HG03354 (cell line): ENCODE measurements around the gene SPTLC2.
A peak's percentile ranks its signal among the peaks of the same experiment; 100 is the strongest.

Experiments
- ATAC-seq: cut with Tn5 transposase; IDR thresholded peaks from one replicate; pipeline ENCODE4 v1.9.1; 2021; ENCODE audit warnings: mild to moderate bottlenecking; ENCODE audit not compliant: unreplicated experiment, poor library complexity, severe bottlenecking

The SPTLC2 gene

DNA sequence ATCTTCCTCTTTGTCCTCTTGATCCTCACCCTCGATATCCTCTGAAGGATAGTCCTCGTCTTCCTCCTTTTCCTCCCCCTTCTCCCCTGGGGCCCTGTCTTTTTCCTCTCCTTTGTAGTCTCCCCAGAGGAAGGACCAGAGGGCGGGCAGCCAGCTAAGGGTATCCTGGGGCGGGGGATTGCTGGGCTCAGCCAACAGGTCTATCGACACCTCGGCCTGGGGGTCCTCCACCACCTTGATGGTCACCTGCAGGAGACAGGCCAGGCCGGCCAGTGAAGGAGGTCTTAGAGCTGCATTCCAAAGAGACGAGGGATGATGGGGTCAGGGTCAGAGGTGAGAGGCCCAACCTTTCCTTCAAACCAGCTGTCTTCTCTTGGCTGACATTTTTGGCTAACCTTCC, 134.0 kb downstream of the SPTLC2 start:
- ATAC-seq, result no peak

DNA sequence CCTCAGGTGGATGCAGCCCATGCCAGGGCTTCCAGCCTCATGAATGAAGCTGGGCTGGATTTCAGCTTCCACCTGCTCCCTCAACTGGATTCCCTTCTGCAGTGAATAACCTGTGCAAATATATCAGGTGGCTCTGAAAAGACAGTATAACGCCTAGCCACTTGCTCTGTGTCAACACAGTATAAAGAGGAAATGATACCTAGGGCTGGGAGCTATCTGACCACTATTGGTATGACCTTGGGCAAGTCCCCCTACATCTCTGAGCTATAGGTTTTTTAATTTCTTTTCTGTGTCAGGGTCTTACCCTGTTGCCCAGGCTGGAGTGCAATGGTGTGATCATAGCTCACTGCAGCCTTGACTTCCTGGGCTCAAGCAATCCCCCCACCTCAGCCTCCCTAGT, 137.6 kb downstream of the SPTLC2 start:
- peak; percentile 94 for ATAC-seq

DNA sequence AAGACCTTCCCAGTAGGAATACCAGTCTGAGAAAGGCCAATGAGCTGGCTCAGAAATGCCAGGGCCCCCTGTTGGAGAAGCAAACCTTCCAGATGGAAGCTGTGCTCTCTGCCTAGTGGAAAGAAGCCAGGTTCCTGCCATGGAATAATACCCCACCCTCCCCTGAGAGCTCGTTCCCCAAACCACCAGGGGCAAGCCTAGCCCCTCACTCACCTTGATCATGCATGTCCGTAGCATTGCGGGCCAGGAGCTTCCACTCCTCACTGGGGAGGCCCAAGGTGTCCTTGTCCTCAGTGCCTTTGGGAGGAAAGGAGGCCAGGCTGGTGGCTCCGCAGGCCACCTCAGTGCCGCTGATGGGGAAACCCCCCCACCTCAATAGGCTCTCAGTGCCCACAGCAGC, 138.4 kb downstream of the SPTLC2 start:
- ATAC-seq, result no peak

DNA sequence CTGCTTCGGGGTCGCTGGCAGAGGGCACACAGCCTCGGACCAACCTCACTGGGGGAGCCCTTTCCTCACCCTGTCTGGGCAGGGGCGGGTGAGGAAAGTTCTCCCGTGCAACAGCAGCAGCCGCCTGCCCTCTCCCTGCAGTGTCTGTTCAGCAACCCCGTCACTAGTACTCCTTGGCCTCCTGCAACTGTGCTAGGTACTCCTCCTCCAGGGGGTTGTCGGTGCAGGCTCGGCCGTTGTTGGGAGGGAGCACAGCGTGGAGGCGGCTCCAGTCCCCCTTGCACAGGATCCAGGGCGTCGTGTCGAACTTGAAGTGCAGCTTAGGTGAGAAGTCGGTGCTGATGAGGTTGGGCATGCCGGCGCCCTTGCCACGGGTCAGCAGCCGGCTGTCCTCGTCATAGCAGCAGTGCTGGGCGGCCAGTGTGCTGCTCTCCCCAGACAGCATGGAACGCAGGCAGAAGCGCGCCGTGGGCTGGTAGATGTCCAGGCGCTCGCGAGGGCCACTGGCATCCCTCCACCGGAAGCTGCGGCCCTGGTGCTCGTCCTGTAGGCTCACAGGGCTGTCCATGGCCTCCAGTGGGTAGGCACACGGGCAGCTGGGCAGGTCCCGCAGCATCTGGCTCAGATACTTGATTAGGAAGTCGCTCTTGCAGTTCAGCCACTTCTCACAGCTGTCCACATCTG, 140.9 kb downstream of the SPTLC2 start:
- no peak for ATAC-seq

DNA sequence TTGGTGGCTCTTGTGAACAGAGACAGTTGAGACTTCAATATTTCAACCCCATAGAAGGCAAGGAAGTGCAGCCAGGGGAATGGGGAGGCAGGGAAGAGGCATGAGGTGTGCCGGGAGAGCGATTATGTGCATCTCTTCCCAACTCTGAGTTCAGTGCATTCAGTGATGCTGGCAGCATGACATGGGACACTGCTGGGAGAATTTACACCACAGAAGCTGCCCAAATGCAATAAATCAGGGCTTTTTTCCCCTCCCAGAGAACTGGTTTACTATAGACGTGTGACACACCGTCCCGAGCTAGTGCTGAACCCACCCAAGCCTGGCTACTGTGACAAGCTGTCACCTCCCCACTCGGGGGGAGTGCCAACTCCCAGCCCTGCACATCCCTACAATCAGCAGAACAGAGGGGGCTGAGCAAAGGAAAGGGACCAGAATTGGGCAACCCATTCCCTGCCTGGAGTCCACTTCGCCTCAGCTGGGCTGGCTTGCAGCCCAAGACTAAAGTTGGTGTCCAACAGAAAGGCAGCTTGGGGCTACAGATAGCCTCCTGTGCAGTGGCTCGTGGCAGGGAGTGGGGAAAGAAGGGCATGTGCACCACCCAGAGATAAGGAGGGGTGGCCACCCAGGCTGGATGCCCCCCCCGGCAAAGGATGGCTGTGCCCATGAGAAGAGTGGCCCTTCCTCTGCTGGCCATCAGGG, 141.8 kb downstream of the SPTLC2 start:
- ATAC-seq, result no peak

DNA sequence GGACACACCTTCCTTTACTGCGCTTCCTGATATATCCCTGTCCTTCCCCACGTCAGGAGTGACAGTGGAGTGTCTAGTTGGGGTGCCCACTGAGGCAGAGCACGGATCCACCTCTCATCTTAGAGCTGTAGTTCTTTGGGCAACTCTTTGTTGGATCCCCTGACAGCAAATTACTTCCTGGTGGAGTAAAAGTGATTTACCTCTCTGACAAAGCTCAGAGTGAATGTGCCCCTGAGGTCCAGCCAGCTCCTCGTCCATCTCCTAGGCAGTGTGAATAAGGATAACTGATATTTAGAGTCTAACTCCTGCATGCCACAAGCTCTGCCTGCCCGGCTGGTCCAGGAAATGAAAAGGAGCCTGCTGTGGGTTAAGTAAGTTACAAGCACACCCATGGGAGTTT, 142.5 kb downstream of the SPTLC2 start:
- no peak for ATAC-seq

DNA sequence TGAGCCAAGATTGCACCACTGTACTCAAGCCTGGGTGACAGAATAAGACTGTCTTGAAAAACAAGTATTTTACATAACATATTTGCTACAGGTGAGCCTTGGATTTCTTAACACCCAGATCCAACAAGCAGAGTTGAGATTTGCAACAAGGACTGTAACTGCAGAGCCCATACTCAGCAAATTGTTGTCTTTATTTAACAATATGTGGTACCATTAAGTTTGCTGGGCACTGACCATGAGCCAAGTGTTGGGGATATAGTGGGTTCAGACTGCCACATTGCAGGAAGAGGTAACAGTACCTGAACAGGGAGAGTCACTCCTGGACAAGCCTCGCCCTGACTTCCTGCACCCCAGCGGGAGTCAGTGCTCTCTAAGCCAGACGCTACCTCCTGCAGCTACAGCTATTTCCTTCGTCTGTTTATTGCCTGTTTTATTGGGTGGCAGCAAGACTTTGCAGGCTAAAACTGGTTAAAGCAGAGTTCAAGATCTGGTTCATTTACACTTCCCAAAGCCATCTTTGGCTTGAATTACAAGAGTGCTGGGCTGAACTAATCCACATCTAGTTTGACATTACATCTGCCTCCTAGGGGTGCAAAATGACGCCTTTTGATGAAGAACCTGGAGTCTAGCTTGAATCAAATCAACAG, 146.1 kb downstream of the SPTLC2 start:
- no peak for ATAC-seq

DNA sequence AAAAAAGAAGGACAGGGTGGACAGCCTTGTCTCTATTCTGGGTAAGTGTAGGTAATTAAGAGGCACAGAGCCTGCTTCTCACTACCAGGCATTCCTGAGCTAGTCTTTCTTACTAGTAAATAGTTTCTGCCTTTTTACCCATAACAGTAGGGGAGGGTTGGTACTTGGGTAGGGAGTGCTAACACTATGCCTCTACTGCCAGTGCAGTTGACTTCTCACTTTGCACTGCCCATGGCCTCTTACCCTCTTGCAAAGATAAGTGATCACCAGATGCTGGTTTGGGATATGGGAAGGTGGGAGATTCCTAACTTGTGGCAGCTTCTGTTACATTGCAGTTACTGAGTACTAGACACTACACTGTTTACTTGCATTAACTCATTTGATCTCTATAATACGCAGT, 146.9 kb downstream of the SPTLC2 start:
- ATAC-seq, result no peak

DNA sequence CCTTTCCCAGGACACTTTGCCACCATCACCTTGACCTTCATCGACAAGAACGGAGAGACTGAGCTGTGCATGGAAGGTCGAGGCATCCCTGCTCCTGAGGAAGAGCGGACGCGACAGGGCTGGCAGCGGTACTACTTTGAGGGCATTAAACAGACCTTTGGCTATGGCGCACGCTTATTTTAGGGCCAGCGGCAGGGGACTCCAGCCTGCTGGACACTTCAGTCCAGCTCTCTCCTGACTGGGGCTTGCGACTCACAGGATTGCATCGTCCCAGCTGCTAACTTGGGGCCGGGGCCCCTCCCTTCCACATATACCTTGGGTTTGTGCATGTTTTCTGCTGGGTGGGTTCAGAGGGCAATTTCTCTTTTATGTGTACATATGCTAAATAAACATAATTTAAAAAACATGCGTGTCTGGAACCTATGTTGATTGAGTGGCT, 147.4 kb downstream of the SPTLC2 start:
- ATAC-seq, result no peak

DNA sequence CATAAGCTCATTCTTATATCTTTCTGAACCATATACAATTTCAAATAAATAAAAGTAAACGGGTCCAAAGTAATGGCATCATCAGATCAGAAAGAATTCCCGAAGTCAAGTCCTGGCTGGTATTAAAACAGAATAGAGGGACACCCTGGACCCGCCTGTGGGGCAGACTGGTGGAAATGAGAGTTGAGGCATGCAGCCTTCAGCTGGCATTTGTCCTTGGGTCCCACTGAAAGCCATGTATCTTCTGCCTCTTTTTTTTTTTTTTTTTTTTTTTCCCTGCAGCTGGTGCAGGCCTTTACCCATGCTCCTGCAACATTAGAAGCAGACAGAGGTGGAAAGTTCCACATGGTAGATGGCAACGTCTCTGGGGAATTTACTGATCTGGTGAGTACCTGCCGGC, 148.6 kb downstream of the SPTLC2 start:
- ATAC-seq, result no peak

DNA sequence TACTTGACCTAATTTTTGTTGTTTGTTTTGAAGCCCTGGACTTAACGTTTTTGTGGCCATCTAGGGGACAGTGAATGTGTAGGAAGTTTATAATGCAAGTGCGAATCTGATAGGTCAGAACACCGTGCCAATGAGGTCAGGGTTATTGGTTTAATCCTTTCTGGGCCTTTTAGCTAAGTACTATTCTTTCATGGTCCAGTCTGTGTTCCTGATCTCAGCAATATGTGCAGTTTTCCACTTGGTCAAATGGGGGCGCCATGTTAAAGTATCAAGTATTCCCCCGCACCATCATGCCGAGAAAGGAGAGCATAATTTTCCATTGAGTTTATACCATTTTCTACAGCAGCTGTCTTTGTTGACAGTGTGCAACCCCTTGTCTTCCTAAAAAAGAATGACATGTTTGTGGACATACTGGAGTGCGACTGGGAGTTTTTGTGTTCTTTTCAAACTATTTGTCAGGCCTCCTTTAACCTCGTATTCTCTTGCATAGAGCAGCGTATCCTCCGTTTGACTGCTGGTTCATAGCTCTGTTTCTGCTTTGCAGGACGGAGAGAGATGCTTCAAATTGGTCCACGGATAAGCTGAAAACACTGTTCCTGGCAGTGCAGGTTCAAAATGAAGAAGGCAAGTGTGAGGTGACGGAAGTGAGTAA, 157.2 kb downstream of the SPTLC2 start:
- ATAC-seq, result no peak

DNA sequence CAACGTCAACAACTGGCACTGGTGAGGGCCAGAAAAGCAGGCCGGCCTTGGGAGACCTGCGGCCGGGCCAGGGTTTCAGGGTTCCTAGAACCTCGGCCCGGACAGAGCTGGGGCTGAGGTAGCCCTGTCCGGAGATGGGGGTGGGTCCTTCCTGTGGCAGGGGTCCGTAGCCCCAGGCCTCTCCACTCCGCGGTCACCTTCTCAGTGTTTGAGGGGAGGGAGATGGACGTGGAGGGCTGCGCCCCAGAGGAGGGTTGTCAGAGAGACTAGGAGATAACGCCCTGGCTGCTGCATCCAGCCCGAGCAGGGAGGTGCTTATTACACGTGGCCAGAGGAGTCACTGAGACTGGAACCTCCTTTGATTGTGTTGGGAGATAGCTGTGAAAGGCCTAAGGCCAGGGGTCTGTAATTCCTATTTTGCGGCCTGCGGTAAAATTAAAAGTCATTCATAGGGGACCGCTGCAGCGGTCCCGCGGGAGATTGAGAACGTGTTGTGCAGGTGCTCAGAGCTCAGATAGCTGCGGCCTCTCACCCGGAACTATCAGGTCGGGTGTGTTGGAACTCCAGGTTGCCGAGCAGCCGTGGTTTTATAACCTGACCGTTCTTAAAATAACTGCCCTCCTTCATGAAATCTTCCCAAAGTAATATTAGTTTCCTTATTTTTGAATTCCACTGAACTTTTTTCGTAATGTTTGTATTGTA, 158.0 kb downstream of the SPTLC2 start:
- peak; percentile 34 for ATAC-seq

DNA sequence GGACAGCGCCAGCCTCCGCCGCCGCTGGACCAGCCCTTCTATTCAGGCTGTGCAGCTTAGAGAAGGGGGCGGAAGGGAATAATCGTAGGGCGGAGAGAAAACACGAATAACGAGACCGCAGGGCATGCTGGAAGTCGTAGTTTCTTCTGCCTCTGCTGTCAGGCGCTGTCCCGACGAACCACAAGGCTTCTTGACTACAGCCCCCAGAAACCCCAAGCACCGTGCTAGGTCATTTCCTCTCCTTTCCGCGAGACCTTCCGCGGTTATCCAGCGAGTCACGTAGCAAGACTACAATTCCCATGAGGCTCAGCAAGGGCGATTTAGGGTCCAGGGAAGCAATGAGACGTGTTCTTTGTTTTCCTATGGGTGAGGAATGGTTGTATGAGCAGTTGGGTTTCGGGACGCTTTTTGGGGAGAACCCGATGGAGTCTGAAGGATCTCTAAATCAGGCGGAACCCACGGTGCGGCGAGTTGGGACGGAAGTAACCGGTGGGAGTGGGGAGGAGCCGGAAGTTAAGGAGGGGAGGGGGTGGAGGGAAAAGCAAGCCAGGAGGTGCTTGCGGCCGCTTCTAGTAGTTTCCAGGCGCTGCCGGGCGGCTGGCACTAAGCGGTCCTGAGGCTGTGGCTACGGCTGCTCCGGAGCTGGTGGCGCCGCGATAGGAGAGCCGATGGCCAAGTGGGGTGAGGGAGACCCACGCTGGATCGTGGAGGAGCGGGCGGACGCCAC, 158.8 kb downstream of the SPTLC2 start, which contains the start of the genes AHSA1 and VIPAS39:
Gene AHSA1, plus strand, starts transcription at position 572 of the 727 bp plus-strand sequence. Its CDS starts 97 bp downstream, at position 669.
Gene VIPAS39, minus strand, starts transcription at position 80 of the 727 bp plus-strand sequence. CDS start 3,499 bp downstream, outside the sequence.
- ATAC-seq, result peak; percentile 92

DNA sequence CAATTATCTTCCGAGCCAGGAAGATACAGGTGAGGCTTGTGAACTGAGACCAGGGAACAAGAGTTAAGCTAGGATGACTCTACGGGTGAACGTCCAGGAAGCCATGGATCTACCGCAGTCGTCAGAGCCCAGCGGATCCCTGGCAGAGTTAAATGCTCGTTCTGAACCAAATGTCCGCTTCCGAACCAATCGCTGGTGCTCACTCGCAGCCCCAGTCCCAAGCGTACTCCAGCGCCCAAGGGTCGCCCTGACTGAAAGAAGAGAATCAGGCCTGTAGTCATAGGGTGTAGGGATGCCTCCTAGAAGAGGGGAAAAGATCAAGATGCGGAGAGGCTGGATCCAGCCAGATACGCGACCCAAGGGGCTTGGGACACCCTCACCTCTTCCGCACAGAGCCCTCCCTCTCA, 159.3 kb downstream of the SPTLC2 start:
- ATAC-seq, result no peak
